Measurements from ENCODE around the gene TRIO.
"Not testable (repeated sequence)": the region's sequence is repeated elsewhere in the genome, so short reads cannot be mapped to it uniquely, and the experiment has no call there.

DNA sequence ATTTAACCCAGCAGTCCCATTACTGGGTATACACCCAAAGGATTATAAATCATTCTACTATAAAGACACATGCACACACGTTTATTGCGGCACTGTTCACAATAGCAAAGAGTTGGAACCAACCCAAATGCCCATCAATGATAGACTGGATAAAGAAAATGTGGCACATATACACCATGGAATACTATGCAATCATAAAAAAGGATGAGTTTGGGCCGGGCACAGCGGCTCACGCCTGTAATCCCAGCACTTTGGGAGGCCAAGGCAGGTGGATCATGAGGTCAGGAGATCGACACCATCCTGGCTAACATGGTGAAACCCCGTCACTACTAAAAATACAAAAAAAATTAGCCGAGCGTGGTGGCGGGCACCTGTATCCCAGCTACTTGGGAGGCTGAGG lies 249.4 kb downstream of the TRIO start:
- not testable (repeated sequence) for TF ChIP-seq ZNF24 (tag by site-specific recombination; IDR thresholded peaks at IDR 0.05); ZNF169 (tag by site-specific recombination; IDR thresholded peaks at IDR 0.05); SETDB1 (IDR thresholded peaks at IDR 0.05; ENCODE audit: insufficient read length, low read length); ZBTB1 (tag by site-specific recombination; IDR thresholded peaks at IDR 0.05); ZNF768 (tag by site-specific recombination; IDR thresholded peaks at IDR 0.05); ZNF274 (IDR thresholded peaks at IDR 0.05; ENCODE audit: low read length); ZNF274 (tag by site-specific recombination; IDR thresholded peaks at IDR 0.05; ENCODE audit: borderline replicate concordance)
- TF ChIP-seq, protein P1, sequence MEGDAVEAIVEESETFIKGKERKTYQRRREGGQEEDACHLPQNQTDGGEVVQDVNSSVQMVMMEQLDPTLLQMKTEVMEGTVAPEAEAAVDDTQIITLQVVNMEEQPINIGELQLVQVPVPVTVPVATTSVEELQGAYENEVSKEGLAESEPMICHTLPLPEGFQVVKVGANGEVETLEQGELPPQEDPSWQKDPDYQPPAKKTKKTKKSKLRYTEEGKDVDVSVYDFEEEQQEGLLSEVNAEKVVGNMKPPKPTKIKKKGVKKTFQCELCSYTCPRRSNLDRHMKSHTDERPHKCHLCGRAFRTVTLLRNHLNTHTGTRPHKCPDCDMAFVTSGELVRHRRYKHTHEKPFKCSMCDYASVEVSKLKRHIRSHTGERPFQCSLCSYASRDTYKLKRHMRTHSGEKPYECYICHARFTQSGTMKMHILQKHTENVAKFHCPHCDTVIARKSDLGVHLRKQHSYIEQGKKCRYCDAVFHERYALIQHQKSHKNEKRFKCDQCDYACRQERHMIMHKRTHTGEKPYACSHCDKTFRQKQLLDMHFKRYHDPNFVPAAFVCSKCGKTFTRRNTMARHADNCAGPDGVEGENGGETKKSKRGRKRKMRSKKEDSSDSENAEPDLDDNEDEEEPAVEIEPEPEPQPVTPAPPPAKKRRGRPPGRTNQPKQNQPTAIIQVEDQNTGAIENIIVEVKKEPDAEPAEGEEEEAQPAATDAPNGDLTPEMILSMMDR (tag by site-specific recombination; IDR thresholded peaks at IDR 0.05) = not testable (repeated sequence)
- TF ChIP-seq, protein P2, sequence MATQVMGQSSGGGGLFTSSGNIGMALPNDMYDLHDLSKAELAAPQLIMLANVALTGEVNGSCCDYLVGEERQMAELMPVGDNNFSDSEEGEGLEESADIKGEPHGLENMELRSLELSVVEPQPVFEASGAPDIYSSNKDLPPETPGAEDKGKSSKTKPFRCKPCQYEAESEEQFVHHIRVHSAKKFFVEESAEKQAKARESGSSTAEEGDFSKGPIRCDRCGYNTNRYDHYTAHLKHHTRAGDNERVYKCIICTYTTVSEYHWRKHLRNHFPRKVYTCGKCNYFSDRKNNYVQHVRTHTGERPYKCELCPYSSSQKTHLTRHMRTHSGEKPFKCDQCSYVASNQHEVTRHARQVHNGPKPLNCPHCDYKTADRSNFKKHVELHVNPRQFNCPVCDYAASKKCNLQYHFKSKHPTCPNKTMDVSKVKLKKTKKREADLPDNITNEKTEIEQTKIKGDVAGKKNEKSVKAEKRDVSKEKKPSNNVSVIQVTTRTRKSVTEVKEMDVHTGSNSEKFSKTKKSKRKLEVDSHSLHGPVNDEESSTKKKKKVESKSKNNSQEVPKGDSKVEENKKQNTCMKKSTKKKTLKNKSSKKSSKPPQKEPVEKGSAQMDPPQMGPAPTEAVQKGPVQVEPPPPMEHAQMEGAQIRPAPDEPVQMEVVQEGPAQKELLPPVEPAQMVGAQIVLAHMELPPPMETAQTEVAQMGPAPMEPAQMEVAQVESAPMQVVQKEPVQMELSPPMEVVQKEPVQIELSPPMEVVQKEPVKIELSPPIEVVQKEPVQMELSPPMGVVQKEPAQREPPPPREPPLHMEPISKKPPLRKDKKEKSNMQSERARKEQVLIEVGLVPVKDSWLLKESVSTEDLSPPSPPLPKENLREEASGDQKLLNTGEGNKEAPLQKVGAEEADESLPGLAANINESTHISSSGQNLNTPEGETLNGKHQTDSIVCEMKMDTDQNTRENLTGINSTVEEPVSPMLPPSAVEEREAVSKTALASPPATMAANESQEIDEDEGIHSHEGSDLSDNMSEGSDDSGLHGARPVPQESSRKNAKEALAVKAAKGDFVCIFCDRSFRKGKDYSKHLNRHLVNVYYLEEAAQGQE (tag by site-specific recombination; IDR thresholded peaks at IDR 0.05) = not testable (repeated sequence)
